ENCODE results near the gene ADGRV1. TPM values are rescaled to one million over a fixed set of nuclear protein-coding genes. Genes with fewer than 3 reads are reported as not detected.
A peak's percentile ranks its signal among the peaks of the same experiment; 100 is the strongest.

Gene ADGRV1, protein sequence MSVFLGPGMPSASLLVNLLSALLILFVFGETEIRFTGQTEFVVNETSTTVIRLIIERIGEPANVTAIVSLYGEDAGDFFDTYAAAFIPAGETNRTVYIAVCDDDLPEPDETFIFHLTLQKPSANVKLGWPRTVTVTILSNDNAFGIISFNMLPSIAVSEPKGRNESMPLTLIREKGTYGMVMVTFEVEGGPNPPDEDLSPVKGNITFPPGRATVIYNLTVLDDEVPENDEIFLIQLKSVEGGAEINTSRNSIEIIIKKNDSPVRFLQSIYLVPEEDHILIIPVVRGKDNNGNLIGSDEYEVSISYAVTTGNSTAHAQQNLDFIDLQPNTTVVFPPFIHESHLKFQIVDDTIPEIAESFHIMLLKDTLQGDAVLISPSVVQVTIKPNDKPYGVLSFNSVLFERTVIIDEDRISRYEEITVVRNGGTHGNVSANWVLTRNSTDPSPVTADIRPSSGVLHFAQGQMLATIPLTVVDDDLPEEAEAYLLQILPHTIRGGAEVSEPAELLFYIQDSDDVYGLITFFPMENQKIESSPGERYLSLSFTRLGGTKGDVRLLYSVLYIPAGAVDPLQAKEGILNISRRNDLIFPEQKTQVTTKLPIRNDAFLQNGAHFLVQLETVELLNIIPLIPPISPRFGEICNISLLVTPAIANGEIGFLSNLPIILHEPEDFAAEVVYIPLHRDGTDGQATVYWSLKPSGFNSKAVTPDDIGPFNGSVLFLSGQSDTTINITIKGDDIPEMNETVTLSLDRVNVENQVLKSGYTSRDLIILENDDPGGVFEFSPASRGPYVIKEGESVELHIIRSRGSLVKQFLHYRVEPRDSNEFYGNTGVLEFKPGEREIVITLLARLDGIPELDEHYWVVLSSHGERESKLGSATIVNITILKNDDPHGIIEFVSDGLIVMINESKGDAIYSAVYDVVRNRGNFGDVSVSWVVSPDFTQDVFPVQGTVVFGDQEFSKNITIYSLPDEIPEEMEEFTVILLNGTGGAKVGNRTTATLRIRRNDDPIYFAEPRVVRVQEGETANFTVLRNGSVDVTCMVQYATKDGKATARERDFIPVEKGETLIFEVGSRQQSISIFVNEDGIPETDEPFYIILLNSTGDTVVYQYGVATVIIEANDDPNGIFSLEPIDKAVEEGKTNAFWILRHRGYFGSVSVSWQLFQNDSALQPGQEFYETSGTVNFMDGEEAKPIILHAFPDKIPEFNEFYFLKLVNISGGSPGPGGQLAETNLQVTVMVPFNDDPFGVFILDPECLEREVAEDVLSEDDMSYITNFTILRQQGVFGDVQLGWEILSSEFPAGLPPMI (N-terminal part only)
- 0.89 and 0.99 TPM in 2 replicates for total RNA-seq
- long read RNA-seq, partial matches to known transcripts: 0 of 5 reads
- long read RNA-seq, other reads (novel, unspliced or antisense): 4 of 5 reads

DNA sequence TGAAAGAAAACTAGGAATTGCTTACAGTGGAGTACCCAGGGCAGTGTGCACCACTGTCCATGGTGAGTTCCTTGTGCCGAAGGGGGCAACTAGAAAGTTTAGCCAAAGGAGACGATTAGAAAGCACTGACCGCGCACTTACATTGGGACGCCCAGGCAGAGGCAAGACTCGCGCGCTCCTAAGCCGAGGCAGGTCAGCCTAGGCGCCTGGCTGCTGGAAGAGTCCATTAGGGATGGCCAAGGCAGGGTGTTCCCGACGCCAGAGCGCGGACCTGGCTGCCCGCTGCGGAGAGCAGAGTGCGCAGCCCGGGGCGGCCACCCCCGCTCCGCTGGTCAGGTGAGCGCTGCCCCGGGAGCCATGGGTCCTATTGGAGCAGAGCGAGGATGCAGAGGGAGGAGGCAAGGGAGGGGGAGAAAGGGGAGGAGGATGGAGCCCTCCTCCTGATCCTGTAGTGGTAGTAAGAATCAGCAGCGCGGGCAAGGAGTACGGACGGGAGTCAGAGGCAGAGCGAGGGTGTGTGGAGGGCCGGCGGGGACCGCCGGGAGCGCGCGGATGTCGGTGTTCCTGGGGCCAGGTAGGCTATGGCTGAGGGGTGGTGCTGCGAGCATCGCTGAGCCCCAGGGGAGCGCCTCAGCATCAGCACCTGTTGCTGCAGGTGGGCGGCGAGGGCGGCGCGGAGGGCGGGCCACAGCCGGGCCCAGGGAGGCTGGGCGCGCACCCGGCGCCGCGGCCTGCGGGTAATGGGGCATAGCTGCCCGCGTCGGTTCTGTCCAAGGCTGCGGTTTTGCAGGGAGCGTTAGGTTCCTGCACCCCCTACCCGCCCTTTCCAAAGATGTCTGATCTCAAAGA lies at the start of gene ADGRV1:
ADGRV1 (plus strand) TSS at position 454 of the 849 bp plus-strand sequence; CDS start at position 553, 99 bp downstream.
- DNase-seq (ENCODE audit: extremely low spot score, unreplicated experiment): peak; percentile 86
- no peaks in the 10 kb centered on the region for H3K36me3 Mint-ChIP-seq (ENCODE audit: unreplicated experiment)
- no peak within 1 kb of the TSS for H3K27ac Mint-ChIP-seq (ENCODE audit: unreplicated experiment)
- peak within 1 kb of the TSS; percentile 67 for H3K4me3 Mint-ChIP-seq (ENCODE audit: unreplicated experiment)
- H3K4me1 Mint-ChIP-seq (ENCODE audit: unreplicated experiment): peaks cover 9% of the 10 kb centered on the region
- no peaks in the 10 kb centered on the region for H3K9me3 Mint-ChIP-seq (ENCODE audit: unreplicated experiment)
- H3K27me3 Mint-ChIP-seq (ENCODE audit: unreplicated experiment): peaks cover 91% of the 10 kb centered on the region
- TF ChIP-seq, protein P1, sequence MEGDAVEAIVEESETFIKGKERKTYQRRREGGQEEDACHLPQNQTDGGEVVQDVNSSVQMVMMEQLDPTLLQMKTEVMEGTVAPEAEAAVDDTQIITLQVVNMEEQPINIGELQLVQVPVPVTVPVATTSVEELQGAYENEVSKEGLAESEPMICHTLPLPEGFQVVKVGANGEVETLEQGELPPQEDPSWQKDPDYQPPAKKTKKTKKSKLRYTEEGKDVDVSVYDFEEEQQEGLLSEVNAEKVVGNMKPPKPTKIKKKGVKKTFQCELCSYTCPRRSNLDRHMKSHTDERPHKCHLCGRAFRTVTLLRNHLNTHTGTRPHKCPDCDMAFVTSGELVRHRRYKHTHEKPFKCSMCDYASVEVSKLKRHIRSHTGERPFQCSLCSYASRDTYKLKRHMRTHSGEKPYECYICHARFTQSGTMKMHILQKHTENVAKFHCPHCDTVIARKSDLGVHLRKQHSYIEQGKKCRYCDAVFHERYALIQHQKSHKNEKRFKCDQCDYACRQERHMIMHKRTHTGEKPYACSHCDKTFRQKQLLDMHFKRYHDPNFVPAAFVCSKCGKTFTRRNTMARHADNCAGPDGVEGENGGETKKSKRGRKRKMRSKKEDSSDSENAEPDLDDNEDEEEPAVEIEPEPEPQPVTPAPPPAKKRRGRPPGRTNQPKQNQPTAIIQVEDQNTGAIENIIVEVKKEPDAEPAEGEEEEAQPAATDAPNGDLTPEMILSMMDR (IDR thresholded peaks at IDR 0.05): no peak

DNA sequence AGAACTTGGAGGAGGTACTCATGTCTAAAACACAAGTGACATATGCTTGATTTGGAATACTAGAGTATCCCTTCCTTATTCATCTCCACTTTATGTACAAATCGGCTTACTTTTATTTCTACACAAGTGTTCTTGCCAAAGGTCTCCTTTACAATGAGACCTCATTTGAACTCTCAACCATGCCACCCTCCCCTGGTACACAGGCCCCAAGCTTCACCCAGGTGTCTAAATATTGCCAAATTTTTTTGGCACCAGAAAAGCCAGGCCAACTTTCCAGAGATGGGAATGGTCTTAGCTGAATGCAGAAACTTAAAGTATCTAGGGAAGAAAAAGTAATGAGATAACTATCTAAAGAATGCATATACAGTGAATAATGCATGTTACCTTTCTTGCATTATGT lies 48.2 kb upstream of the ADGRV1 start:
- no peaks in the 10 kb centered on the region for H3K27me3 Mint-ChIP-seq (ENCODE audit: unreplicated experiment)
- TF ChIP-seq, protein P1 (IDR thresholded peaks at IDR 0.05): no peak
- H3K4me1 Mint-ChIP-seq (ENCODE audit: unreplicated experiment): no peaks in the 10 kb centered on the region
- no peak for DNase-seq (ENCODE audit: extremely low spot score, unreplicated experiment)
- H3K27ac Mint-ChIP-seq (ENCODE audit: unreplicated experiment): no peak overlapping the region
- H3K4me3 Mint-ChIP-seq (ENCODE audit: unreplicated experiment): no peak overlapping the region
- H3K36me3 Mint-ChIP-seq (ENCODE audit: unreplicated experiment): peaks cover 9% of the 10 kb centered on the region
- no peaks in the 10 kb centered on the region for H3K9me3 Mint-ChIP-seq (ENCODE audit: unreplicated experiment)

DNA sequence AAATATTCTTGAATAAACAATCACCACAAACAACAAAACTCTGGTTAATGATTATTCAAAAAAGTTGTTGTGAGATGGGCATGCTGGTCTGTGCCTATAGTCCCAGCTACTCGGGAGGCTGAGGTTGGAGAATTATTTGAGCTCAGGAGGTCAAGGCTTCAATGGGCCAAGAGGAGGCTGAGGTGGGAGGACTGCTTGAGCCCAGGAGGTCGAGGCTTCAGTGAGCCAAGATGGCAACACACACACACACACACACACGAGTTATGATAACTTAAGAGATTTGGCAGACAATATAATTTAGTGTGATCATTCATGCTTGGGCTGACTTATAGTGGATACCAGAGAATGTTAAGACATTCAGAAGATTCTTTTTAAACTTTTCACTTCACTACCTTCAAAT lies 44.1 kb upstream of the ADGRV1 start:
- H3K27ac Mint-ChIP-seq (ENCODE audit: unreplicated experiment): no peak overlapping the region
- no peaks in the 10 kb centered on the region for H3K9me3 Mint-ChIP-seq (ENCODE audit: unreplicated experiment)
- no peaks in the 10 kb centered on the region for H3K27me3 Mint-ChIP-seq (ENCODE audit: unreplicated experiment)
- TF ChIP-seq, protein P1 (IDR thresholded peaks at IDR 0.05): no peak
- no peak overlapping the region for H3K4me3 Mint-ChIP-seq (ENCODE audit: unreplicated experiment)
- H3K36me3 Mint-ChIP-seq (ENCODE audit: unreplicated experiment): peaks cover 20% of the 10 kb centered on the region
- H3K4me1 Mint-ChIP-seq (ENCODE audit: unreplicated experiment): peaks cover 2% of the 10 kb centered on the region
- no peak for DNase-seq (ENCODE audit: extremely low spot score, unreplicated experiment)

DNA sequence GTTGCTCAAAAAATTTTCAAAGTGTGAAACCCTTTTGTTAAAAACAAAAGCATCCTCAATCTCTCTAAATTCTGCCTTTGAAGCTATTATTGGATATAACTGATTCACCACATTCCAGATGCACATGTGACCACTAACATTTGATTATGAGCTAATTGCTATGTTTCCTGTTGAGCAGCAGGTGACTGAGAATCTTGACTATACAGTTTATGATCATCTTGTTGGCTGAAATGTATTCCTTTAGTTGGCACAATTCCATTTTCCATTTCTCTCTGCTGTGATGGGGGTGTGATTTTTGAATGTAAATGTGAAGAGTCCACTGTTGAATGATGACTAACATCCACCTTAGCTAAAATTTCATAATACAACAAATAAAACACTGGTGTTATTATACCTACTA lies 39.9 kb upstream of the ADGRV1 start:
- no peak overlapping the region for H3K4me3 Mint-ChIP-seq (ENCODE audit: unreplicated experiment)
- no peak for DNase-seq (ENCODE audit: extremely low spot score, unreplicated experiment)
- H3K9me3 Mint-ChIP-seq (ENCODE audit: unreplicated experiment): no peaks in the 10 kb centered on the region
- no peak overlapping the region for H3K27ac Mint-ChIP-seq (ENCODE audit: unreplicated experiment)
- TF ChIP-seq, protein P1 (IDR thresholded peaks at IDR 0.05): no peak
- H3K36me3 Mint-ChIP-seq (ENCODE audit: unreplicated experiment): peaks cover 53% of the 10 kb centered on the region
- H3K4me1 Mint-ChIP-seq (ENCODE audit: unreplicated experiment): peaks cover 2% of the 10 kb centered on the region
- no peaks in the 10 kb centered on the region for H3K27me3 Mint-ChIP-seq (ENCODE audit: unreplicated experiment)
